HG03196 (cell line): ENCODE results near the gene LRP1B.
"Not testable (repeated sequence)": the region's sequence is repeated elsewhere in the genome, so short reads cannot be mapped to it uniquely, and the experiment has no call there.

Experiments
- ATAC-seq: cut with Tn5 transposase; IDR thresholded peaks from one replicate; pipeline ENCODE4 v1.9.1; 2021; ENCODE audit not compliant: unreplicated experiment

Gene LRP1B

GRCh38 chr2:140596447-140596846 lies 1534.4 kb downstream of the LRP1B start:
- peak; percentile 69 for ATAC-seq

GRCh38 chr2:140595107-140595506 lies 1535.7 kb downstream of the LRP1B start:
- no peak for ATAC-seq

GRCh38 chr2:140593132-140593531 lies 1537.7 kb downstream of the LRP1B start:
- no peak for ATAC-seq

- ATAC-seq, result no peak
These were observed 1541.1 kb downstream of the LRP1B start for GRCh38 chr2:140589696-140590095.

- ATAC-seq, result no peak
These were observed 1541.5 kb downstream of the LRP1B start for GRCh38 chr2:140589273-140589672.

- ATAC-seq, result peak; percentile 87
These were observed 1544.4 kb downstream of the LRP1B start for GRCh38 chr2:140586379-140586778.

DNA sequence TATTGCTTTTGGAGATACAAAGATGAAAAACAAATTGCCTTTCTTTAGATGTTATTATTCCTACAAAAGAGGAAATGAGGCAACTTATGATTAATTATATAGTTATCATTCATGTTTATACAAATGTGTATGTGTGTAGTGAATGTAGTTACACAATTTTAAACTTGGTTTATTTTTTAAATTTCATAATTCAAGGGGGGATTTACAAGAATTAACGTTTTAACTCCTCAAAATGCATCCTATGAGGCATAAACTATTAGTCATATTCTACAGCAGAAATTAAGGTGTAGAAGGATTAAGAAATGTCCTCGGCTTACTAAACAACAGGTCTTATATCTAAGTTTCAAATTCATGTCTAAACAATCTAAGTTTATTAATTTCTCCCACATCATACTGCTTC lies 1545.8 kb downstream of the LRP1B start:
- ATAC-seq, result no peak

- ATAC-seq, result no peak
These were observed 1546.3 kb downstream of the LRP1B start for GRCh38 chr2:140584471-140584870.

GRCh38 chr2:140580532-140581151 lies 1550.2 kb downstream of the LRP1B start:
- ATAC-seq, result no peak

GRCh38 chr2:140577453-140577852 lies 1553.4 kb downstream of the LRP1B start:
- no peak for ATAC-seq

DNA sequence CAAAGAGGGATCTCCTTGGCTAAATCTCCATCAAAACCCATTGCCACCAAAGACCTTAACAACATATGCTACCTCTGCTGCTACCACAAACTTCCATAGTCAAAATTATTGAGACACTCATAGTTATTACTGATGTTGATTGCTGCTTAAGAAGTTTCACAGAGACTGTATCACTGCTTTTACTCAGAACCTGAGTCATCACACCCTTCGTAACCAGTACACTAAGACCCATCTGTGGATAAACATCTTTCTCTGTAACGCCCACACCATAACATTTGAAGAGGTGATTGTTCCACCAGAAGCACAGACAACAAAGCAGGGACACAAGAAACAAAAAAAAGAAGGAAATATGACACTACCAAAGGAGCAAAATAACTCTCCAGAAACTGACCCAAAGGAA lies 1563.1 kb downstream of the LRP1B start:
- ATAC-seq, result no peak

DNA sequence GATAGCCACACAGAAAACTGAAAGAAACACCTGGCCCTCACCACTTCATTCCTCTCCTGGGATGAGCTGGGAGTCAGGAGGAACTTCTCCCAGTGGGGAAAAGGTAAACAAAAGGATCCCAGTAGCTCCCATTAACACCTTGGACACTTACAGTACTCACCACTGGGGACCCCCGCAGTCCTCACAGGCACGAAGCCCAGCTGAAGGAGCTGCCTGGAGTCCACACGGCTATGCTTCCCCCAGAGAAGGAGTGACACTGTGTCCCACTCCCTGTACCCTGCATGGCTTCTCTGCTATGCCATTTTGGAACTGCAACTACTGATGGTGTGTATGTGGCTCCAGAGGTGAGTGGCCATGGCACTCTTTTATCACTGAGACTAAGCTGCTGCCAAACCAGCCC lies 1565.1 kb downstream of the LRP1B start:
- no peak for ATAC-seq

- no peak for ATAC-seq
These were observed 1575.1 kb downstream of the LRP1B start for GRCh38 chr2:140555701-140556100.

DNA sequence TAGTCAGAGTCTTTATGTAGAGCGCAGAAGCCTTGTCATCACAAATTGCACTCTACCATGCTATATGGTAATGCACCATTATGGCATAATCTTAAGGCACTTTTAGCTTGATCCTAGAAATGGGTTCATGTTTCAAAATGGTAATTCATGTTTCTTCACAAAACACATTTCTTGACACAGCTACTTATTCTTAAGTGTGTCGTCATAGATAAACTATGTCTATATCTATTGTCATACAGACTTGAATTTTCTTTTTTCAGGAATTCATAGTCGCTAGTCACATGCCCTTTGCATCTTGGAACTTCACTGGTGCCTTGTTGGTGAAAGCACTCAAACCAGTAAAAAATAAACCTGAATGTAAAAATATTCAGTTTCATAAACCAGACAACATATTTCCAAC lies 1578.2 kb downstream of the LRP1B start:
- no peak for ATAC-seq

- no peak for ATAC-seq
These were observed 1579.5 kb downstream of the LRP1B start for GRCh38 chr2:140551287-140551686.

GRCh38 chr2:140550821-140551220 lies 1580.0 kb downstream of the LRP1B start:
- no peak for ATAC-seq

DNA sequence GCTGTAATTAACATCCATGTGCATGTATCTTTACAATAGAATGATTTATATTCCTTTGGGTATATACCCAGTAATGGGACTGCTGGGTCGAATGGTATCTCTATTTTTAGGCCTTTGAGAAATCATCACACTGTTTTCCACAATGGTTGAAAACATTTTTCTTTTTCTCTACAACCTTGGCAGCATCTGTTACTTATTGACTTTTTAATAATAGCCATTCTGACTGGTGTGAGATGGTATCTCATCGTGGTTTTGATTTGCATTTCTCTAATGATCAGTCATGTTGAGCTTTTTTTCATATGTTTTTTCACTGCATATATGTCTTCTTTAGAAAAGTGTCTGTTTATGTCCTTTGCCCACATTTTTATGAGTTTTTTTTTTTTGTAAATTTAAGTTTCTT lies 1586.0 kb downstream of the LRP1B start:
- not testable (repeated sequence) for ATAC-seq

GRCh38 chr2:140542627-140543026 lies 1588.2 kb downstream of the LRP1B start:
- ATAC-seq, result no peak

GRCh38 chr2:140539242-140539875 lies 1591.5 kb downstream of the LRP1B start:
- no peak for ATAC-seq

DNA sequence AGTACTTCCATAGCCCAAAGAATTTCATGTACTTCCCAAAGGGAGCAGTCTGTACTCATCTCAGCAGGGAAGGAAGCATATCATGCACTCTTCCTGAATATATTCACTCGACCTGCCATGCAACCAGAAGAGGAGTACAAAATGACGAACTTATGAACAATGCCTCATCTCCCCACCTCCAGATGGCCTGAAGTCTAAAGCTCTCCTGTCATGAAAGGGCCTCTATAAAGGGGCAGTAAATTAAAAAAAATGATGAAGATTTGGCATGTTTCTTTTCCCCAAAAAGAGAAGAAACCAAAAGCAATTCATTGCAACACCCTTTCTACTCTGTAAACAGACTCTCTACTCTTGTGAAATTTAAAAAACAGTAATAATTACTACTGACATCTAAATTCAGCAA lies 1601.1 kb downstream of the LRP1B start:
- no peak for ATAC-seq

DNA sequence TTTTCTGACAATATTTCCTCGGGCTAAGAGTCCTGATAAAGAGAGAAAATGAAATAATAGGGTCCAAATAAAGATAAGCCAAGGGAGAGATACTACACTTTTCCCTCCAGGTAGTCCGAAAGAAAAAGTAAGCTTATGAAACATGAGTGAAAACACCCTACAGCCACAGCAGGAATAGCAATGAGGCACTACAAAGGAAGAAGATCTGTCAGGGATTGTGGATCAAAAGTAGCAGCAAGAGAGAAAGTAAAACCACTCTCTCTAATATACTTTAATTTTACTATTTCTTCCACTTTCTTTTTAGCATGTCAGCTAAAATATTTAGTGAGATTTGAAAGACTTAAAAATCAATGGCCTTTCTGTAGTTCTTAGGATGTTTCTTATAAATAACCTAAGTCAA lies 1601.8 kb downstream of the LRP1B start:
- no peak for ATAC-seq

DNA sequence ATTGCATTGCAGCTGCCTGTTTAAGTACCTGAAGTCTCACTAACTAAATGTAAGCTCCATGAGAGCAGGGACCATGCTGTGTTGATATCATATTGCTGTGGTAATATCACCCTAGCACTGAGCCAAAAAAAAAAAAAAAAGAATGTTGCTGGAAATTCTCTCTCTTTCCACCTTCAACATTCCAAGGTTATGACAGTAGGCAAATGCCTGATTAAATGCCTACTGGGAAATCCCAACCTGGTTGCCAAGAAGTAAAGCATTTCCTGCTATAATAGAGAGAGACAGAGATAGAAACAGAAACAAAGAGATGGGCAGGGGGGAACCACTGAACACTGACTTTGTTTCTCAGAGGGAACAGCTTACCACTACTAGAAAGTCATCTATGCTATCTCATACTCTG lies 1604.2 kb downstream of the LRP1B start:
- no peak for ATAC-seq

DNA sequence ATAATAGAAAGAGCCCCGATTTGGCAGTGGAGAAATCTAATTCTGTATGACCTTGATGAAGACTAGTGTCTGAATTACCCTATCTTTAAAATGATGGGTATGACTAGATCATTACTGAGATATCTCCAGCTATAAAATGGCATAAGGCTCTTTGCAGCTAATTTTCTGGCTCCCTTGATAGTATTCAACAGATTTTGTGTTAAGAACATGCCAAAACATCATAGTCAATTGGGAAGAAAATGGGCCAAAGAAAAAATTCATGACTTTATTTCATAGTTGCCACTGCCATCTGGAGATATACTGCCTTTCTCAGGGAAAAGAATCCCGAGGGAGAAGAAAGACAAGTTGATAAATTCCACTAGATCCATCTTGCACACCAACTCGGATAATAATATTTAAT lies 1618.7 kb downstream of the LRP1B start:
- no peak for ATAC-seq
